D721Med (cell line): ENCODE measurements around the gene JAM3.
"Not testable (repeated sequence)": the region's sequence is repeated elsewhere in the genome, so short reads cannot be mapped to it uniquely, and the experiment has no call there.

Source experiments
- DNase-seq: peaks from one replicate; pipeline ENCODE4 v3.0.0; 2011; ENCODE audit warnings: low spot score; ENCODE audit not compliant: insufficient read length
- FAIRE-seq: peaks from 2 replicates; lab custom pipeline; 2011; peaks lifted over from hg19 to GRCh38; lab: Jason Lieb, UNC
- CTCF ChIP-seq: IDR thresholded peaks from 2 replicates; pipeline ENCODE4 v1.5.1; 2012; ENCODE audit warnings: mild to moderate bottlenecking, control low read depth; ENCODE audit not compliant: insufficient read depth; ENCODE audit errors: missing control alignments

The JAM3 gene

GRCh38 chr11:134170919-134171281 lies 102.0 kb downstream of the JAM3 start:
- no peak for FAIRE-seq
- DNase-seq: no peak
- no peak for TF ChIP-seq CTCF

- FAIRE-seq (no peak), DNase-seq (no peak)
- TF ChIP-seq CTCF: no peak
These were observed 103.1 kb downstream of the JAM3 start for GRCh38 chr11:134171951-134172350.

- no peak for TF ChIP-seq CTCF
- DNase-seq: no peak
- FAIRE-seq: no peak
These were observed 104.4 kb downstream of the JAM3 start for GRCh38 chr11:134173296-134173695.

- no peak for DNase-seq
- TF ChIP-seq CTCF: no peak
- no peak for FAIRE-seq
These were observed 107.4 kb downstream of the JAM3 start for GRCh38 chr11:134176284-134176683.

- FAIRE-seq: no peak
- no peak for DNase-seq
- TF ChIP-seq CTCF: no peak
These were observed 109.3 kb downstream of the JAM3 start for GRCh38 chr11:134178032-134178674.

GRCh38 chr11:134181707-134182106 lies 112.8 kb downstream of the JAM3 start:
- FAIRE-seq (no peak), DNase-seq (no peak)
- no peak for TF ChIP-seq CTCF

GRCh38 chr11:134188092-134188491 lies 119.2 kb downstream of the JAM3 start:
- DNase-seq, FAIRE-seq: not testable (repeated sequence)

- DNase-seq: no peak
- TF ChIP-seq CTCF: no peak
- FAIRE-seq: no peak
These were observed 127.9 kb downstream of the JAM3 start for GRCh38 chr11:134196756-134197155.
